Mesothelial cell of epicardium (in vitro differentiated cells): ENCODE results near the gene MXRA7. TPM values are rescaled to one million over a fixed set of nuclear protein-coding genes. Genes with fewer than 3 reads are reported as not detected.

Experiments used
- DNase-seq, 2 experiments: peaks; one replicate each; pipeline ENCODE4 v3.0.0; 2021; ENCODE audit warnings: low spot score in 2 of 2; ENCODE audit not compliant: unreplicated experiment in 2 of 2
- H3K27ac Mint-ChIP-seq: 2 replicates; pipeline ENCODE4 v1.8.0; 2021; ENCODE audit warnings: mixed read lengths
- H3K27me3 Mint-ChIP-seq: 2 replicates; pipeline ENCODE4 v1.8.0; 2021; ENCODE audit warnings: low read depth, mixed read lengths
- H3K36me3 Mint-ChIP-seq: 2 replicates; pipeline ENCODE4 v1.8.0; 2021; ENCODE audit warnings: mixed read lengths
- H3K4me1 Mint-ChIP-seq: 2 replicates; pipeline ENCODE4 v1.8.0; 2021; ENCODE audit warnings: mixed read lengths
- H3K4me3 Mint-ChIP-seq: 2 replicates; pipeline ENCODE4 v1.8.0; 2021; ENCODE audit warnings: mild to moderate bottlenecking, moderate library complexity, mixed read lengths
- H3K9me3 Mint-ChIP-seq: 2 replicates; pipeline ENCODE4 v1.8.0; 2021; ENCODE audit warnings: mixed read lengths
- CTCF ChIP-seq: fragments of 200-600 bp; sonication (generic); IDR thresholded peaks from one replicate; pipeline ENCODE4 v1.5.0; 2021; ENCODE audit warnings: antibody characterized with exemption; ENCODE audit not compliant: unreplicated experiment
- total RNA-seq: library from RNA; stranded (reverse); gene quantifications from 3 replicates; pipeline ENCODE4 v1.2.1, GENCODE V29; 2021

Gene MXRA7
- total RNA-seq, 1 donor from 2014 or later: 53.6 TPM

DNA sequence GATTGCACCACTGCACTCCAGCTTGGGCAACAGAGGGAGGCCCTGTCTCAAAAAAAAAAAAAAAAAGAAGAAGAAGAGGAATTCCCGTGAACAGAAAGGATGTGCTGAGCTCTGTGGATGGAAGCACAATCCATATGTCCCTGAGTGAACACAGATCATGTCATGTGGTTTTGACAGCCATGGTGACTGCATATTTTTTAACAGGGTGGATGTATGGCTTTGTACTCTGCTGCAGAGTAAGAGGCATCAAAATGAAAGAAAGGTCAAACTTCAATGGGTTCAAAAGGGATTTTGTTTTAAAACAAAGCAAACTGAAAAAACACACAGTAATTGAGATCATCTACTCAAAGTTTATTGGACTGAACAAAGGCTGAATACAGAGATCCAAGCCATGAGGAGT, 31.5 kb downstream of the MXRA7 start:
- no peak overlapping the region for H3K4me3 Mint-ChIP-seq
- no peak for DNase-seq
- TF ChIP-seq CTCF: no peak
- H3K4me1 Mint-ChIP-seq: peaks cover 14% of the 10 kb centered on the region
- peaks cover 2% of the 10 kb centered on the region for H3K36me3 Mint-ChIP-seq
- H3K9me3 Mint-ChIP-seq: no peaks in the 10 kb centered on the region
- no peaks in the 10 kb centered on the region for H3K27me3 Mint-ChIP-seq
- H3K27ac Mint-ChIP-seq: no peak overlapping the region

GRCh38 chr17:76678330-76678729, 32.4 kb downstream of the MXRA7 start:
- Mint-ChIP-seq H3K4me3 (no peak overlapping the region), H3K9me3 (no peaks in the 10 kb centered on the region), H3K27ac (no peak overlapping the region), H3K27me3 (no peaks in the 10 kb centered on the region), H3K36me3 (peaks cover 2% of the 10 kb centered on the region), H3K4me1 (peaks cover 16% of the 10 kb centered on the region)
- TF ChIP-seq CTCF: no peak
- DNase-seq: no peak

GRCh38 chr17:76677406-76677805, 33.4 kb downstream of the MXRA7 start:
- Mint-ChIP-seq H3K9me3 (no peaks in the 10 kb centered on the region), H3K27ac (no peak overlapping the region), H3K36me3 (peaks cover 2% of the 10 kb centered on the region), H3K27me3 (no peaks in the 10 kb centered on the region), H3K4me1 (peaks cover 25% of the 10 kb centered on the region), H3K4me3 (no peak overlapping the region)
- DNase-seq: no peak
- TF ChIP-seq CTCF: no peak

DNA sequence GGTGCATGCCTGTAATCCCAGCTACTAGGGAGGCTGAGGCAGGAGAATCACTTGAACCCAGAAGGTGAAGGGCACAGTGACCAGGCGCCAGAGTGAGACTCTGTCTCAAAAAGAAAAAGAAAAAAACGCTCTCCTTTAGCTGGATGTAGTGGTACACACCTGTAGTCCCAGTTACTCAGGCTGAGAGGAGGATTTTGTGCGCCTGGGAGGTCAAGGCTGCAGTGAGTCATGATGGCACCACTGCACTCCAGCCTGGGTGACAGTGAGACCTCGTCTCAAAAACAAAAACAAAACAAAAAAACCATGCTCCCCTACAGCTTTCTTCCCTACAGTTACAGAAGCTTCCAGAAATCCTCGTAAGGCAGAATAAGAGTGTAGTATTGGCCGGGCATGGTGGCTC, 34.1 kb downstream of the MXRA7 start:
- DNase-seq: no peak
- Mint-ChIP-seq H3K27me3 (no peaks in the 10 kb centered on the region), H3K9me3 (no peaks in the 10 kb centered on the region), H3K4me3 (no peak overlapping the region), H3K27ac (no peak overlapping the region), H3K4me1 (peaks cover 24% of the 10 kb centered on the region), H3K36me3 (peaks cover 2% of the 10 kb centered on the region)
- no peak for TF ChIP-seq CTCF

- DNase-seq: no peak
- H3K27ac Mint-ChIP-seq: no peak overlapping the region
- H3K4me1 Mint-ChIP-seq: peaks cover 27% of the 10 kb centered on the region
- no peaks in the 10 kb centered on the region for H3K27me3 Mint-ChIP-seq
- TF ChIP-seq CTCF: no peak
- no peak overlapping the region for H3K4me3 Mint-ChIP-seq
- H3K9me3 Mint-ChIP-seq: no peaks in the 10 kb centered on the region
- no peaks in the 10 kb centered on the region for H3K36me3 Mint-ChIP-seq
Measured at GRCh38 chr17:76675648-76676047, 35.1 kb downstream of the MXRA7 start.

- TF ChIP-seq CTCF: no peak
- H3K36me3 Mint-ChIP-seq: no peaks in the 10 kb centered on the region
- no peak overlapping the region for H3K27ac Mint-ChIP-seq
- peaks cover 34% of the 10 kb centered on the region for H3K4me1 Mint-ChIP-seq
- no peaks in the 10 kb centered on the region for H3K9me3 Mint-ChIP-seq
- no peak overlapping the region for H3K4me3 Mint-ChIP-seq
- no peaks in the 10 kb centered on the region for H3K27me3 Mint-ChIP-seq
- DNase-seq: no peak
Measured at GRCh38 chr17:76674600-76674999, 36.2 kb downstream of the MXRA7 start.
